HG03558 (cell line): ENCODE data around the gene C22orf23.

ENCODE experiments used
- ATAC-seq: cut with Tn5 transposase; IDR thresholded peaks from one replicate; pipeline ENCODE4 v1.9.1; 2021; ENCODE audit warnings: moderate number of reproducible peaks; ENCODE audit not compliant: unreplicated experiment; ENCODE audit errors: extremely low read depth

Gene C22orf23

GRCh38 chr22:37953437-37954179, at the start of gene C22orf23, which contains the start of gene POLR2F:
Gene C22orf23 (minus strand): TSS chr22:37953601. CDS start chr22:37953149, 452 bp downstream.
Gene POLR2F (plus strand): TSS chr22:37953699. CDS start chr22:37953788, 89 bp downstream.
- no peak for ATAC-seq

GRCh38 chr22:37999640-38000272, 46.4 kb upstream of the C22orf23 start:
- ATAC-seq, result no peak

- ATAC-seq, result no peak
Measured at GRCh38 chr22:37999236-37999635, 45.8 kb upstream of the C22orf23 start.

- ATAC-seq, result no peak
Measured at GRCh38 chr22:37998543-37998942, 45.1 kb upstream of the C22orf23 start.

- ATAC-seq, result no peak
Measured at GRCh38 chr22:37996515-37997246, 43.3 kb upstream of the C22orf23 start.

- no peak for ATAC-seq
Measured at GRCh38 chr22:37996079-37996478, 42.7 kb upstream of the C22orf23 start.

- ATAC-seq, result no peak
Measured at GRCh38 chr22:37995460-37995859, 42.1 kb upstream of the C22orf23 start.

GRCh38 chr22:37994982-37995381, 41.6 kb upstream of the C22orf23 start:
- ATAC-seq, result no peak

GRCh38 chr22:37994049-37994448, 40.6 kb upstream of the C22orf23 start:
- no peak for ATAC-seq

GRCh38 chr22:37991731-37992442, 38.5 kb upstream of the C22orf23 start:
- ATAC-seq, result no peak

- no peak for ATAC-seq
Measured at GRCh38 chr22:37990862-37991261, 37.5 kb upstream of the C22orf23 start.

- no peak for ATAC-seq
Measured at GRCh38 chr22:37990301-37990700, 36.9 kb upstream of the C22orf23 start.

GRCh38 chr22:37989146-37990045, 36.0 kb upstream of the C22orf23 start:
- no peak for ATAC-seq

GRCh38 chr22:37986371-37986770, 33.0 kb upstream of the C22orf23 start:
- no peak for ATAC-seq

GRCh38 chr22:37985751-37986281, 32.4 kb upstream of the C22orf23 start:
- ATAC-seq, result no peak

GRCh38 chr22:37985050-37985585, 31.7 kb upstream of the C22orf23 start:
- no peak for ATAC-seq

GRCh38 chr22:37983860-37984791, 30.7 kb upstream of the C22orf23 start, which contains the start of gene SOX10:
Gene SOX10 (minus strand): TSS chr22:37984555. CDS start chr22:37983784, 771 bp downstream.
- ATAC-seq, result no peak
